Measurements from ENCODE around the gene FGL2.

DNA sequence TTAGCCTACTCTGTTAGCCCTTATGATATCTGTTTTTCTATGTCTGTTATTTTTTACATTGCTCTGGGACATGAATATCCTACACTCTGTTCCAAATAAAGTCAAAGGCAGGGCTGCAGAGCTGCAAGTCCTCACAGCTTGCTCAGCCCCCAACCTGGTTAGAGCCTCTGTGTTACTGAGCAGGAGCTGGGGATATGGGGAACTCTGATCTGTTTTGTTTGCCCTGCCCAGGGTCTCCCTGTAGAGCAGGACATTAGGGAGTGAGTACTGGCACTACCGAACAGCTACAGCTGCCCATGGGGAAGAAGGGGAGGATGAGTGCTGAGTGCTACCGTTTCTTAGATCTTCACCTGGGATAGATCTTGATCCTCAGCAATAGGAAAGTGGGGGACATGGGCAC lies 32.8 kb upstream of the FGL2 start:
- no peak for TF ChIP-seq CTCF (conservative IDR thresholded peaks at IDR 0.05; ENCODE audit: low read length)
- TF ChIP-seq EZH2phosphoT487 (IDR thresholded peaks at IDR 0.05; ENCODE audit: borderline replicate concordance, low read depth, low read length) = no peak
